D721Med (cell line): ENCODE data around the gene SUSD1.

Experiments used
- DNase-seq: peaks from one replicate; pipeline ENCODE4 v3.0.0; 2011; ENCODE audit warnings: low spot score; ENCODE audit not compliant: insufficient read length
- FAIRE-seq: peaks from 2 replicates; lab custom pipeline; 2011; peaks lifted over from hg19 to GRCh38; lab: Jason Lieb, UNC
- CTCF ChIP-seq: IDR thresholded peaks from 2 replicates; pipeline ENCODE4 v1.5.1; 2012; ENCODE audit warnings: mild to moderate bottlenecking, control low read depth; ENCODE audit not compliant: insufficient read depth; ENCODE audit errors: missing control alignments

The SUSD1 gene

GRCh38 chr9:112162621-112163413 lies 12.3 kb downstream of the SUSD1 start:
- FAIRE-seq (no peak), DNase-seq (no peak)
- TF ChIP-seq CTCF: no peak

GRCh38 chr9:112159781-112160180 lies 15.3 kb downstream of the SUSD1 start:
- no peak for TF ChIP-seq CTCF
- DNase-seq (no peak), FAIRE-seq (no peak)

GRCh38 chr9:112158656-112159367 lies 16.3 kb downstream of the SUSD1 start:
- no peak for TF ChIP-seq CTCF
- DNase-seq: no peak
- FAIRE-seq: no peak

- TF ChIP-seq CTCF: no peak
- no peak for FAIRE-seq
- DNase-seq: no peak
Observed at GRCh38 chr9:112157961-112158360, 17.1 kb downstream of the SUSD1 start.

- FAIRE-seq (no peak), DNase-seq (no peak)
- no peak for TF ChIP-seq CTCF
Observed at GRCh38 chr9:112157087-112157486, 18.0 kb downstream of the SUSD1 start.

GRCh38 chr9:112149211-112149610 lies 25.9 kb downstream of the SUSD1 start:
- no peak for DNase-seq
- no peak for TF ChIP-seq CTCF
- no peak for FAIRE-seq

GRCh38 chr9:112145886-112146285 lies 29.2 kb downstream of the SUSD1 start:
- DNase-seq: no peak
- no peak for FAIRE-seq
- TF ChIP-seq CTCF: no peak
